Head of caudate nucleus (tissue), 42 donors: ENCODE data around the gene INKA2.
A peak's percentile ranks its signal among the peaks of the same experiment; 100 is the strongest.

Experiments
- DNase-seq, 42 donors: peaks; one replicate each; pipeline versions ENCODE4 v3.0.0 to v3.0.0-alpha.2; 2020 to 2021; ENCODE audit warnings: mixed read lengths in 7 of 42
- intact Hi-C: fragments of 100-400 bp; cut with DNase I; formaldehyde crosslinking; loops from one replicate; pipeline ENCODE4 v1.15.0; 2022

Gene INKA2

GRCh38 chr1:111739194-111739924 is at the start of gene INKA2:
Gene INKA2 (minus strand): TSS chr1:111739395. CDS start chr1:111739242, 153 bp downstream.
- intact Hi-C loops, result loop anchor here (2.0 kb wide), 1 partner anchor 15 kb away; the partner anchor contains the start of gene DDX20
- peak; percentile 71 to 96 (median 91) for DNase-seq

- no peak for DNase-seq
Observed at GRCh38 chr1:111786669-111787207, 47.5 kb upstream of the INKA2 start.

GRCh38 chr1:111784273-111784901 is 45.2 kb upstream of the INKA2 start:
- no peak for DNase-seq
- intact Hi-C loops, result no loop called here

More at GRCh38 chr1:111786669-111787207, 47.5 kb upstream of the INKA2 start:
- intact Hi-C loops, result no loop called here

- intact Hi-C loops, result no loop called here
- no peak for DNase-seq
Observed at GRCh38 chr1:111779546-111779945, 40.4 kb upstream of the INKA2 start.

- intact Hi-C loops, result no loop called here
- DNase-seq, result no peak
Observed at GRCh38 chr1:111778541-111779051, 39.4 kb upstream of the INKA2 start.

GRCh38 chr1:111778066-111778465 is 38.9 kb upstream of the INKA2 start:
- DNase-seq, result no peak
- intact Hi-C loops, result no loop called here

- DNase-seq, result no peak
- intact Hi-C loops, result no loop called here
Observed at GRCh38 chr1:111777301-111777700, 38.1 kb upstream of the INKA2 start.

GRCh38 chr1:111776861-111777260 is 37.7 kb upstream of the INKA2 start:
- DNase-seq, result peak in 7 of 42 donors; percentile 5 to 60 (median 21)
- intact Hi-C loops, result no loop called here

GRCh38 chr1:111776391-111776790 is 37.2 kb upstream of the INKA2 start:
- no peak for DNase-seq
- intact Hi-C loops, result no loop called here

GRCh38 chr1:111775966-111776365 is 36.8 kb upstream of the INKA2 start:
- intact Hi-C loops, result no loop called here
- no peak for DNase-seq

- intact Hi-C loops, result no loop called here
- DNase-seq, result peak in 1 of 42 donors; percentile 27
Observed at GRCh38 chr1:111770916-111771315, 31.7 kb upstream of the INKA2 start.

- intact Hi-C loops, result no loop called here
- peak in 23 of 42 donors; percentile 21 to 81 (median 49) for DNase-seq
Observed at GRCh38 chr1:111769517-111770146, 30.4 kb upstream of the INKA2 start.

- intact Hi-C loops, result no loop called here
- DNase-seq, result peak in 1 of 42 donors; percentile 3
Observed at GRCh38 chr1:111768625-111769024, 29.4 kb upstream of the INKA2 start.

GRCh38 chr1:111768023-111768422 is 28.8 kb upstream of the INKA2 start:
- no peak for DNase-seq
- intact Hi-C loops, result no loop called here

GRCh38 chr1:111762332-111762731 is 23.1 kb upstream of the INKA2 start:
- no peak for DNase-seq
- intact Hi-C loops, result no loop called here

GRCh38 chr1:111761717-111762116 is 22.5 kb upstream of the INKA2 start:
- no peak for DNase-seq
- intact Hi-C loops, result no loop called here

GRCh38 chr1:111758373-111758772 is 19.2 kb upstream of the INKA2 start:
- DNase-seq, result no peak
- intact Hi-C loops, result loop anchor here (5.0 to 10.0 kb wide), 2 partner anchors 41 to 254 kb away; partner anchors contain the start of genes ADORA3 and TMIGD3

GRCh38 chr1:111756124-111756513 is 16.9 kb upstream of the INKA2 start:
- DNase-seq, result no peak
- intact Hi-C loops, result loop anchor here (5.0 to 10.0 kb wide), 2 partner anchors 39 to 251 kb away; partner anchors contain the start of genes ADORA3 and TMIGD3
